Kidney (tissue), 14 donors: ENCODE results near the gene TMEM131. TPM values are rescaled to one million over a fixed set of nuclear protein-coding genes. Genes with fewer than 3 reads are reported as not detected.

Experiments used
- DNase-seq, 5 donors: peaks; one replicate each; pipeline ENCODE4 v3.0.0-alpha.2; 2013 to 2020
- FAIRE-seq: peaks from 2 replicates; lab custom pipeline; 2012; peaks lifted over from hg19 to GRCh38; lab: Jason Lieb, UNC
- H3K27ac ChIP-seq, 2 donors: one replicate each; pipeline ENCODE4 v1.7.0; 2013; ENCODE audit warnings: low read depth in 2 of 2, low read length in 2 of 2, inconsistent platforms in 1 of 2
- H3K27me3 ChIP-seq: one replicate; pipeline ENCODE4 v1.7.1; 2013; ENCODE audit warnings: low read length, inconsistent platforms; ENCODE audit not compliant: control insufficient read depth, insufficient read depth
- H3K36me3 ChIP-seq, 3 donors: one replicate each; pipeline versions ENCODE4 v1.7.0 to v1.7.1; 2013; ENCODE audit warnings: low read length in 3 of 3, control low read depth in 1 of 3, inconsistent platforms in 1 of 3; ENCODE audit not compliant: insufficient read depth in 3 of 3, control insufficient read depth in 2 of 3
- H3K4me1 ChIP-seq, 3 donors: one replicate each; pipeline versions ENCODE4 v1.7.0 to v1.7.1; 2013; ENCODE audit warnings: low read length in 3 of 3, inconsistent platforms in 1 of 3, low read depth in 1 of 3; ENCODE audit not compliant: control insufficient read depth in 2 of 3, insufficient read depth in 2 of 3
- H3K4me3 ChIP-seq, 3 donors: one replicate each; pipeline versions ENCODE4 v1.7.0 to v1.8.1; 2013; ENCODE audit warnings: low read length in 3 of 3, control low read depth in 1 of 3, inconsistent platforms in 1 of 3
- H3K9ac ChIP-seq, 3 donors: one replicate each; pipeline versions ENCODE4 v1.7.0 to v1.7.1; 2013; ENCODE audit warnings: low read length in 3 of 3, control low read depth in 1 of 3, inconsistent platforms in 1 of 3
- H3K9me3 ChIP-seq, 3 donors: one replicate each; pipeline versions ENCODE4 v1.7.0 to v1.7.1; 2013; ENCODE audit warnings: low read length in 3 of 3, control low read depth in 1 of 3, inconsistent platforms in 1 of 3; ENCODE audit not compliant: control insufficient read depth in 2 of 3, insufficient read depth in 1 of 3
- CTCF ChIP-seq: IDR thresholded peaks from 3 replicates; pipeline ENCODE4 v1.5.1; 2012; ENCODE audit warnings: mild to moderate bottlenecking, moderate library complexity, borderline replicate concordance; ENCODE audit not compliant: insufficient read depth; ENCODE audit errors: extremely low read depth
- intact Hi-C: fragments of 100-400 bp; cut with DNase I; formaldehyde crosslinking; loops from one replicate; pipeline ENCODE4 v1.11.1; 2022
- polyA plus RNA-seq: library from polyadenylated mRNA; stranded (reverse); fragments of 350-450 nt; fragmentation: Illumina TruSeq; extraction: RNeasy Lipid Tissue Mini Kit (QIAGEN cat#74804); gene quantifications from one replicate; pipeline ENCODE4 v1.2.3, GENCODE V29; 2014; ENCODE audit warnings: low read depth, low replicate concordance; ENCODE audit not compliant: insufficient read depth
- total RNA-seq: library from RNA; stranded (reverse); fragmentation: NEBNext Ultra II Directional; extraction: Animal tissue kit (Norgen Biotek cat#: 25700); gene quantifications from one replicate; pipeline ENCODE4 v1.2.1, GENCODE V29; 2021
- donor health status: control.
- donor health status: control.
- donor health status: control.
- donor health status: control.
- donor health status: control.
- donor health status: DM: yes; HTN: yes; CAD: no.
- donor health status: Normal renal cell carcinoma (clear cell type).

The TMEM131 gene
- total and polyA plus RNA-seq, 2 donors from 2014 or later: 8.0 to 38.4 TPM

DNA sequence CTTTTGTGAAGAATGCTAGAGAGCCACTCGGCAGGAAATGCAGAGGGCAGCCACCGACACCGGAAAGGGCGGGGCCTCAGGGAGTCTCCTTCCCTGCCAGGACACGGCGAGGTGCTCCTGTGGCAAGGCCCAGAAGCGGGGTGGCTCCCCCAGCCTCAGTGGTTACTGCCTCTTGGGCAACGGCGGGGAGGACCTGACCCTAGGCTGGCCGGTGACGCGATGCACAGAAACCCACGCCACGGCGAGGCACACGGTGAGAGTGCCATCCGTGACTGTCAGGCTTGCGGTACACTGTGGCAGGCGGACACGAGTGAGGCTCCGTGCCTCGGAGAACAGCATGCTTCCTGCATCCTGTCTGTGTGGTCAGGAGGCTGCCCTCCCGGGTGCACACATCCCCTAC lies 234.6 kb downstream of the TMEM131 start:
- TF ChIP-seq CTCF: no peak
- H3K27me3 ChIP-seq: no peaks in the 10 kb centered on the region
- FAIRE-seq (no peak), DNase-seq (peak in 1 of 5 donors; percentile 75)
- no peak overlapping the region for H3K9ac ChIP-seq
- peaks cover 2 to 67% (median 47%) of the 10 kb centered on the region in 3 donors for H3K36me3 ChIP-seq
- H3K9me3 ChIP-seq: no peaks in the 10 kb centered on the region
- intact Hi-C loops: no loop called here
- no peaks in the 10 kb centered on the region for H3K4me1 ChIP-seq
- no peak overlapping the region for H3K4me3 ChIP-seq
- H3K27ac ChIP-seq: no peak overlapping the region

DNA sequence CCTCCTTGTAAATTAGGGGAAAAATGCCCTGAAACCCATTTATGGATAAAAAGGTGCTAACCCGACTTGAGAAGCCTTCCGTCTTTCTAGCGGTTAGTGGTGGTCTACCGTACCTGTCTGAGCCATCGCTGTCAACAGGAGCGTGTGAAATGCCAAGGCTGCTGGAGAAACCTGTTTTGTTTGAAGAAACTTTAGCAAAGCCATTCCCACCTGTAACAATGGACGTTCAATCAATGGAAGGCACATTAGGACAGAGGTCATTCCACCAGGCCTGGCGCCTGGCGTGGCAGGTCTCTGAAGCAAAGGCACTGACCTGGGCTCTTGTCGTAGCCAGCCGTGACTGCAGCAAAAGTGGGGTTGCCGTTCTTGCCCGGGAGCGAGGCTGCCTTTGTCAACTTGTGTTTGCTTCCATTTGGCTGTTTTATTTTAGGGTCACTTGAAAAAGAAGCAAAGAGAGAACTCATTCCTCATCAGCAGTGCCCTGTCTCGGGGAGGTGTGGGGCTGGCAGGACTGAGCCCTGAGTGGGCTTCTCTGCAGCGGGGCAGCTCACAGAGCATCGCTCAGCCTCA lies 235.2 kb downstream of the TMEM131 start:
- Histone ChIP-seq H3K27ac (no peak overlapping the region), H3K4me3 (no peak overlapping the region), H3K4me1 (no peaks in the 10 kb centered on the region), H3K9ac (no peak overlapping the region), H3K9me3 (no peaks in the 10 kb centered on the region), H3K36me3 (peaks cover 5 to 67% (median 47%) of the 10 kb centered on the region in 3 donors), H3K27me3 (no peaks in the 10 kb centered on the region)
- peak in 1 of 5 donors; percentile 10 for DNase-seq
- no peak for TF ChIP-seq CTCF
- intact Hi-C loops: no loop called here
- FAIRE-seq: no peak

DNA sequence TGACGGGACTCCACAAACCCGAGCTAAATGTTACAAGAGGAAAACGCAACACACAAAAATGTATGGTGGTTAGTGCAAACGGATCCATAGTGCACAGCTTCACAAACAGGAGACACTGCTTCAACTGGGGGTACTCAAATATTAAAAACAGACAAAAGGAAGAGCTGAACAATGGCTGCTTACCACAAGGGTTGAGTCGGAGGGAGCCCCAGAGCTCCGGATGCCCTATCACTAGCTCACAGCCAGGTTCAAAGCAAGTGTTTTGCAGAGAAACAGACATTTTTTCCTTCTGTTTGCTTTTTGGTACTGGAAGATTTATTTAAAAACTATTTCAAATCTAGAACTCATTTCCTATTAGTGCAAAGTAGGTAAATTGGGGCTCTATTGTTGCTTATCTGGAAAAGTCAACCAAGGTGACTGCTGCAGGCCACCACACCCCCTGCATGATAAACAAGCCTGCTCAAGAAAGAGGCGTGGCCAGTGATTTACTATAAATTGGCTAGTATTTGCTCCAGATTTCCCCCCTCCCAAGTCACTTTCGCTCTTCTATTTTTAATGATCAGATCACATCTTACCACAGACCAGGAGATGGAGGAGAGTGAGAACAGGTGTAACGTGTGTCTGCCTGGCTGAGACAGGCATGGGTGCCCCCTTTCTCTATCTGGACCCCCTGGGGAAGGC lies 235.9 kb downstream of the TMEM131 start:
- no peaks in the 10 kb centered on the region for H3K9me3 ChIP-seq
- H3K36me3 ChIP-seq: peaks cover 5 to 61% (median 40%) of the 10 kb centered on the region in 3 donors
- intact Hi-C loops: no loop called here
- no peak overlapping the region for H3K4me3 ChIP-seq
- H3K27ac ChIP-seq: no peak overlapping the region
- H3K27me3 ChIP-seq: no peaks in the 10 kb centered on the region
- H3K4me1 ChIP-seq: no peaks in the 10 kb centered on the region
- DNase-seq (peak in 1 of 5 donors; percentile 4), FAIRE-seq (no peak)
- TF ChIP-seq CTCF: no peak
- H3K9ac ChIP-seq: no peak overlapping the region
